ENCODE data around the gene NEUROG1. TPM values are rescaled to one million over a fixed set of nuclear protein-coding genes. Genes with fewer than 3 reads are reported as not detected.

Gene NEUROG1
- total and polyA plus RNA-seq, 2 donors from 2014 or later = not detected

DNA sequence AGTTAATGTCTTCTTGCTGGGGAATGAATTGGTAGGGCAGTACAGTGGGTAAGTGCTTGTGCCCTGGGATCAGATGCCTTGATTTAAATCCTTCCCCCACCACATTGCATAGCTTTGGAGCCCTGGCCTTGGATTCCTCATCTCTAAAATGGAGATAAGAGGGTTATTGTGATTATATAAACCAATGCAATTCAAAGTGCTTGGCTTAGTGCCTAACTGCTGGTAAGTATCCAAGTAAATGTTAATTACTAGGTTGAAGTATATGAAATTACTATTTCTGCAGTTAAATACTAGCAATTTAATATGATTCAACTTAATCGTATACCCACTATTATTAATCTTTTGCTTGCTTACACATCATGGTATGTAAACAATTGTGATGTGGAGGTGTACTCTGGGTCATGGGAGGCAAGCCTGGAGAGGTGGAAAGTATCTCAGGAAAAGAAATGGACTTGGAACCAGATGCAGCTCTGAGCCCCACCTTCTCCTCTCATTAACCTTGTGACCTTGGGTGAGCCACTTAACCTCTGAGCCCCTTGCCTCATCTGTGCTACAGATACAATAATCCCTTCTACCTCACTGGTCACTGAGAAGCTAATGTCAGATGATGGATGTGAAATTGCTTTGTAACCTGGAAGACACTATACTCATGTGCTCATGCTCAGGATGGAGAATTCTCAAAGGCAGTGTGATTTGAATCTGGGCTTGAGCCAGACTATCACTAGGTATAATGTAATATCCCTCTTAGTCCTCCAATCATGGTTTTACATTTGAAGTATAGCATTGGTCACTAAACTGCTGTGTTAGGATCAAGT is 23.8 kb downstream of the NEUROG1 start:
- DNase-seq (no peak), FAIRE-seq (no peak)
- Histone ChIP-seq H3K27me3 (ENCODE audit: control insufficient read depth, insufficient read depth, low read length) (peaks cover 7% of the 10 kb centered on the region), H3K36me3 (ENCODE audit: control insufficient read depth in 2 of 3, insufficient read depth in 3 of 3, low read length in 3 of 3) (no peaks in the 10 kb centered on the region), H3K4me1 (ENCODE audit: control insufficient read depth in 2 of 3, insufficient read depth in 2 of 3, low read depth in 1 of 3, low read length in 3 of 3) (peaks cover 0 to 6% (median 3%) of the 10 kb centered on the region in 3 donors), H3K9ac (ENCODE audit: low read length in 3 of 3) (no peak overlapping the region), H3K27ac (ENCODE audit: low read depth in 2 of 2, low read length in 2 of 2) (no peak overlapping the region), H3K4me3 (ENCODE audit: low read length in 3 of 3) (no peak overlapping the region), H3K9me3 (ENCODE audit: control insufficient read depth in 2 of 3, insufficient read depth in 1 of 3, low read length in 3 of 3) (peaks cover 0 to 2% (median 0%) of the 10 kb centered on the region in 3 donors)
- intact Hi-C loops (cut with DNase I) = no loop called here
- TF ChIP-seq, protein P1, sequence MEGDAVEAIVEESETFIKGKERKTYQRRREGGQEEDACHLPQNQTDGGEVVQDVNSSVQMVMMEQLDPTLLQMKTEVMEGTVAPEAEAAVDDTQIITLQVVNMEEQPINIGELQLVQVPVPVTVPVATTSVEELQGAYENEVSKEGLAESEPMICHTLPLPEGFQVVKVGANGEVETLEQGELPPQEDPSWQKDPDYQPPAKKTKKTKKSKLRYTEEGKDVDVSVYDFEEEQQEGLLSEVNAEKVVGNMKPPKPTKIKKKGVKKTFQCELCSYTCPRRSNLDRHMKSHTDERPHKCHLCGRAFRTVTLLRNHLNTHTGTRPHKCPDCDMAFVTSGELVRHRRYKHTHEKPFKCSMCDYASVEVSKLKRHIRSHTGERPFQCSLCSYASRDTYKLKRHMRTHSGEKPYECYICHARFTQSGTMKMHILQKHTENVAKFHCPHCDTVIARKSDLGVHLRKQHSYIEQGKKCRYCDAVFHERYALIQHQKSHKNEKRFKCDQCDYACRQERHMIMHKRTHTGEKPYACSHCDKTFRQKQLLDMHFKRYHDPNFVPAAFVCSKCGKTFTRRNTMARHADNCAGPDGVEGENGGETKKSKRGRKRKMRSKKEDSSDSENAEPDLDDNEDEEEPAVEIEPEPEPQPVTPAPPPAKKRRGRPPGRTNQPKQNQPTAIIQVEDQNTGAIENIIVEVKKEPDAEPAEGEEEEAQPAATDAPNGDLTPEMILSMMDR (IDR thresholded peaks at IDR 0.05; ENCODE audit: borderline replicate concordance, extremely low read depth, insufficient read depth) = no peak

DNA sequence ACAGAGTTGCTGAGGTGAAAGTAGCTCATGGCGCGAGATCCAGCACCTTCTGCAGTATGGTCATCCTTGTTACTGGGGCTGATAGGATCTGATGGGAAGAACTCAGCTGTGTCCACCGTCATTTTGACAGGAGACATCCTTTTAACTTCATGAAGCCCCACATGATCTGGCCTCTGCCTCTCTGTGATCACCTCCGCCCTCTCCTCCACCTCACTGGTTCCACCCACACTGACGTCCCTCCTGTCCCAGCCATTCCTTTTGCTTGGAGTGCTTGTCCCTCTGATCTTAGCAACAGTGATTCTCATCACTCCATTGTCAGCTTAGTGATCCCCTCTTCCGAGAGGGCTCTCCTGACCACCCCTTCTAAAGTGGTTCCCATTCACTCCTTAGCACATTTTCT is 25.8 kb downstream of the NEUROG1 start:
- intact Hi-C loops (cut with DNase I) = no loop called here

DNA sequence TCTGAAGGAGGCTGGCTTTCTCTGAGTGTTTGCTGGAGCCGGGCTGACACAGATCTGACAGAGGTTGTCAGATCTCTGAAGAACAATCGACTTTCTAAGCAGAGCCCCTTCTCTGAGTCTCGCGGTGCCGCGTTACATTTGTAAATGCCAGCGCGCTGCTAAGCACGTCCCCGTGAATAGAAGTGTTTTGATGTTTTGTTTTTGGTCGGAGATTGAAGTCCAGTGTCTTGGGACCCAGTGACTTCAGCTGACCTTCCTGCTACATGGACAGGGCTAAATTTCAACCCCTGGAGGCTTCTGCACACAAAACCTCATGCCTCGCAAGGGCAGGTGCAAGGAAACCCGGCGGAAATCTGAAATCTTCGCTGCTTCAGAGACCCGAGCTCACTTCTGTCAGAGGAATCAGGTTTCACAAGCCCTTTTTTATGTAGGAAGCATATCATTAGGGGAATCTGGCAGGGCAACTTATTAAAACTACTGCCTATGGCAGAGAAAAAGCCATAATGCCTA is 27.2 kb downstream of the NEUROG1 start:
- intact Hi-C loops (cut with DNase I) = no loop called here
- peak in 3 of 5 donors; percentile 35 to 59 (median 44) for DNase-seq

More for the DNA sequence above, 25.8 kb downstream of the NEUROG1 start:
- H3K36me3 ChIP-seq (ENCODE audit: control insufficient read depth in 2 of 3, insufficient read depth in 3 of 3, low read length in 3 of 3) = no peaks in the 10 kb centered on the region
- H3K9me3 ChIP-seq (ENCODE audit: control insufficient read depth in 2 of 3, insufficient read depth in 1 of 3, low read length in 3 of 3) = no peaks in the 10 kb centered on the region
- FAIRE-seq (no peak), DNase-seq (no peak)
- no peak overlapping the region for H3K4me3 ChIP-seq (ENCODE audit: low read length in 3 of 3)
- peaks cover 0 to 6% (median 3%) of the 10 kb centered on the region in 3 donors for H3K4me1 ChIP-seq (ENCODE audit: control insufficient read depth in 2 of 3, insufficient read depth in 2 of 3, low read depth in 1 of 3, low read length in 3 of 3)
- H3K27me3 ChIP-seq (ENCODE audit: control insufficient read depth, insufficient read depth, low read length) = peaks cover 7% of the 10 kb centered on the region
- no peak overlapping the region for H3K9ac ChIP-seq (ENCODE audit: low read length in 3 of 3)
- H3K27ac ChIP-seq (ENCODE audit: low read depth in 2 of 2, low read length in 2 of 2) = no peak overlapping the region
- TF ChIP-seq, protein P1 (IDR thresholded peaks at IDR 0.05; ENCODE audit: borderline replicate concordance, extremely low read depth, insufficient read depth) = no peak

More for the DNA sequence above, 27.2 kb downstream of the NEUROG1 start:
- H3K36me3 ChIP-seq (ENCODE audit: control insufficient read depth in 2 of 3, insufficient read depth in 3 of 3, low read length in 3 of 3) = no peaks in the 10 kb centered on the region
- no peak for FAIRE-seq
- no peak overlapping the region for H3K27ac ChIP-seq (ENCODE audit: low read depth in 2 of 2, low read length in 2 of 2)
- H3K4me1 ChIP-seq (ENCODE audit: control insufficient read depth in 2 of 3, insufficient read depth in 2 of 3, low read depth in 1 of 3, low read length in 3 of 3) = peaks cover 0 to 6% (median 3%) of the 10 kb centered on the region in 3 donors
- no peak overlapping the region for H3K9ac ChIP-seq (ENCODE audit: low read length in 3 of 3)
- TF ChIP-seq, protein P1 (IDR thresholded peaks at IDR 0.05; ENCODE audit: borderline replicate concordance, extremely low read depth, insufficient read depth) = no peak
- H3K27me3 ChIP-seq (ENCODE audit: control insufficient read depth, insufficient read depth, low read length) = peaks cover 7% of the 10 kb centered on the region
- no peak overlapping the region for H3K4me3 ChIP-seq (ENCODE audit: low read length in 3 of 3)
- H3K9me3 ChIP-seq (ENCODE audit: control insufficient read depth in 2 of 3, insufficient read depth in 1 of 3, low read length in 3 of 3) = no peaks in the 10 kb centered on the region
